Endothelial cell of umbilical vein (primary cell): Measurements from ENCODE around the gene MZB1. TPM values are rescaled to one million over a fixed set of nuclear protein-coding genes. Genes with fewer than 3 reads are reported as not detected.

Experiments
- BruUV-seq: library from RNA; stranded (reverse); fragments of 400-500 nt; replicated peaks from 2 replicates; lab custom pipeline; 2021; lab: Mats Ljungman, UMichigan
- CTCF ChIA-PET: fragments of 300-600, 350-600 bp; sonication (Branson Sonifier 250); formaldehyde crosslinking; loops from one replicate; lab custom pipeline; 2021; ENCODE audit warnings: antibody characterized with exemption, inconsistent platforms; lab: Charles Lee
- POLR2A ChIA-PET: fragments of 300-600, 350-600 bp; sonication (Branson Sonifier 250); formaldehyde crosslinking; loops from one replicate; lab custom pipeline; 2021; ENCODE audit warnings: antibody characterized with exemption, inconsistent platforms; lab: Charles Lee
- DNase-seq: peaks from one replicate; pipeline ENCODE4 v3.0.0-alpha.2; 2011; ENCODE audit warnings: low read depth, low spot score
- FAIRE-seq: peaks from 2 replicates; lab custom pipeline; 2011; peaks lifted over from hg19 to GRCh38; lab: Jason Lieb, UNC
- H2AFZ ChIP-seq: 2 replicates; pipeline ENCODE4 v1.6.0; 2012; ENCODE audit warnings: low read depth, low read length, control low read depth, inconsistent platforms
- H3K27ac ChIP-seq: 2 replicates; pipeline ENCODE4 v1.5.1; 2011; ENCODE audit warnings: low read depth, mild to moderate bottlenecking, control low read depth, low read length, moderate library complexity; ENCODE audit not compliant: insufficient read depth
- H3K27me3 ChIP-seq, 2 experiments: 2 replicates each; pipeline versions ENCODE4 v1.6.0 to v1.6.1; 2011; ENCODE audit warnings: low read length in 2 of 2, mixed read lengths in 1 of 2; ENCODE audit not compliant: control insufficient read depth in 2 of 2, insufficient read depth in 2 of 2
- H3K36me3 ChIP-seq, 2 experiments: 2 replicates in 1 of 2; 3 replicates in 1 of 2; pipeline ENCODE4 v1.5.1; 2011; ENCODE audit warnings: low read length in 2 of 2, mild to moderate bottlenecking in 1 of 2, moderate library complexity in 1 of 2; ENCODE audit not compliant: control insufficient read depth in 2 of 2, insufficient read depth in 2 of 2; ENCODE audit errors: extremely low read depth in 1 of 2
- H3K4me1 ChIP-seq: 3 replicates; pipeline ENCODE4 v1.5.1; 2011; ENCODE audit warnings: mild to moderate bottlenecking, low read length; ENCODE audit not compliant: control insufficient read depth, insufficient read depth; ENCODE audit errors: extremely low read depth
- H3K4me2 ChIP-seq: 2 replicates; pipeline ENCODE4 v1.6.1; 2011; ENCODE audit warnings: low read length, control low read depth, mixed read lengths; ENCODE audit not compliant: insufficient read depth
- H3K4me3 ChIP-seq, 3 experiments: fragments of 200-600 bp in 1 of 3; sonication (generic), shearing (Covaris generic) in 1 of 3; replicated peaks in 1 of 3; 2 replicates each; pipeline ENCODE4 v1.5.1; 2011 to 2016; ENCODE audit warnings: control low read depth in 3 of 3, low read length in 3 of 3, mild to moderate bottlenecking in 2 of 3, inconsistent platforms in 1 of 3, low read depth in 1 of 3, moderate library complexity in 1 of 3; ENCODE audit not compliant: insufficient read depth in 1 of 3
- H3K79me2 ChIP-seq: 2 replicates; pipeline ENCODE4 v1.6.0; 2012; ENCODE audit warnings: low read length, inconsistent platforms; ENCODE audit not compliant: control insufficient read depth, insufficient read depth
- H3K9ac ChIP-seq: replicated peaks from 2 replicates; pipeline ENCODE3; 2011; ENCODE audit warnings: low read length, control low read depth; ENCODE audit not compliant: insufficient read depth; ENCODE audit errors: extremely low read depth
- H3K9me1 ChIP-seq: replicated peaks from 3 replicates; pipeline ENCODE4 v1.6.0; 2011; ENCODE audit warnings: mild to moderate bottlenecking, low read length; ENCODE audit not compliant: control insufficient read depth, insufficient read depth; ENCODE audit errors: extremely low read depth
- H3K9me3 ChIP-seq: replicated peaks from 2 replicates; pipeline ENCODE4 v1.5.1; 2012; ENCODE audit warnings: low read length, inconsistent platforms; ENCODE audit not compliant: control insufficient read depth, insufficient read depth
- H4K20me1 ChIP-seq: replicated peaks from 2 replicates; pipeline ENCODE3; 2011; ENCODE audit warnings: mild to moderate bottlenecking, low read length; ENCODE audit not compliant: control insufficient read depth, insufficient read depth; ENCODE audit errors: extremely low read depth
- CTCF ChIP-seq, 2 donors: IDR thresholded peaks; 1 replicate in 1 of 2; 2 replicates in 1 of 2; pipeline ENCODE4 v1.5.1; 2011; ENCODE audit warnings: low read length in 2 of 2, mild to moderate bottlenecking in 2 of 2, moderate library complexity in 2 of 2, control low read depth in 1 of 2, inconsistent platforms in 1 of 2, low read depth in 1 of 2; ENCODE audit not compliant: insufficient read depth in 1 of 2; ENCODE audit errors: extremely low read depth in 1 of 2
- EZH2 ChIP-seq: IDR thresholded peaks from 2 replicates; pipeline ENCODE4 v1.6.1; 2012; ENCODE audit warnings: borderline replicate concordance, low read depth, mild to moderate bottlenecking, moderate library complexity, low read length, inconsistent platforms; ENCODE audit not compliant: severe bottlenecking
- FOS ChIP-seq: IDR thresholded peaks from 2 replicates; pipeline ENCODE4 v1.6.1; 2011; ENCODE audit warnings: mild to moderate bottlenecking, low read length, moderate library complexity, borderline replicate concordance; ENCODE audit not compliant: insufficient read depth
- GATA2 ChIP-seq: IDR thresholded peaks from 2 replicates; pipeline ENCODE4 v1.7.0; 2011; ENCODE audit warnings: low read depth, mild to moderate bottlenecking, moderate library complexity, mixed read lengths, low read length; ENCODE audit not compliant: insufficient read length, insufficient read depth
- JUN ChIP-seq: IDR thresholded peaks from 2 replicates; pipeline ENCODE4 v1.6.1; 2011; ENCODE audit warnings: borderline replicate concordance, low read depth; ENCODE audit not compliant: insufficient read length, insufficient read depth
- MAX ChIP-seq: IDR thresholded peaks from 2 replicates; pipeline ENCODE4 v1.6.1; 2011; ENCODE audit not compliant: insufficient read depth, insufficient read length
- MYC ChIP-seq: IDR thresholded peaks from one replicate; pipeline ENCODE4 v1.6.1; 2011; ENCODE audit warnings: mild to moderate bottlenecking, low read depth, low read length
- POLR2A ChIP-seq: IDR thresholded peaks from 2 replicates; pipeline ENCODE4 v1.6.1; 2012; ENCODE audit warnings: low read depth, mild to moderate bottlenecking, control low read depth, low read length
- POLR2AphosphoS5 ChIP-seq: IDR thresholded peaks from 2 replicates; pipeline ENCODE4 v1.6.1; 2012; ENCODE audit warnings: low read depth, mild to moderate bottlenecking, control low read depth, low read length, moderate library complexity; ENCODE audit not compliant: insufficient read depth
- dilution Hi-C: fragments of 300-500 bp; cut with MboI; formaldehyde crosslinking; loops from one replicate; pipeline ENCODE4 v1.15.0; 2019; ENCODE audit warnings: low sequenced_read_pairs; ENCODE audit not compliant: extremely low pct_ligation_motif_present
- intact Hi-C: fragments of 100-400 bp; cut with micrococcal nuclease; formaldehyde crosslinking; loops from one replicate; pipeline ENCODE4 v1.10.0; 2022
- polyA plus RNA-seq, 4 experiments: library from polyadenylated mRNA; depleted of rRNA in 3 of 4; stranded (reverse) in 3 of 4; unstranded in 1 of 4; fragments of >200 nt; gene quantifications; 2 replicates each; pipeline versions ENCODE4 v1.2.1 to v1.2.3, GENCODE V29; 2011 to 2012; ENCODE audit warnings: missing spikeins in 1 of 4
- total RNA-seq: library from RNA; stranded (reverse); gene quantifications from 2 replicates; pipeline ENCODE4 v1.2.3, GENCODE V29; 2021

Gene MZB1
- total and polyA plus RNA-seq, 2 donors (not counting 3 experiments of a cell fraction or from before 2014, with no cell fraction given) = not detected

DNA sequence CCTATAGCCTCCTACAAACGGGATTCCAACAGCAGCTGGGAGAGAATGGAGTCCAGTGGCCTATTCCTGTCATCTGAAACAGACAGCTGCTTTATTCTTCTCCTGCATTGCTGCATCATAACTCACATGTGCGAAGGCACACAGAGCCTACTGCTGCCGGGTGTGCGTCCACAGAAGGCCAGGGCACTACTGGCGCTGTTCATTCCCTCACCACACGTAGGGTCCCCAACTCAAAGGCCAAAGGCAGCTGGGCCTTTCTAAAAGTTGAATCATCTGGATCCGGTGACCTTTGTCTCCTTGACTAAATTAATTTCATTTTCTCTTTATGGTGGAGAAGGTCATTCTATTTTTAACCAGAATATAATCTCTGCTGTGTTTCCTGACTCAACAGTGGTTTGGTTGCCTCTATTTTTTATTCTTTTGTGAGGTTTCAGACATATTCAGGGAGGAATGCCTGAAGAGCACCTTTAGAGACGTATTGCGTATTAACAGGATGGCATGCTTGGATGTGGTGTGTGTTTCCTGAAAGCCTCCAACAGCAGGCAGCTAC lies 24.9 kb upstream of the MZB1 start:
- Histone ChIP-seq H3K27me3 (no peaks in the 10 kb centered on the region), H3K27ac (no peak overlapping the region), H3K4me3 (no peak overlapping the region), H3K9ac (no peak overlapping the region), H3K9me3 (no peaks in the 10 kb centered on the region), H3K79me2 (no peaks in the 10 kb centered on the region), H4K20me1 (no peaks in the 10 kb centered on the region), H3K36me3 (peaks cover 5 to 10% of the 10 kb centered on the region in 2 experiments), H3K9me1 (no peaks in the 10 kb centered on the region), H2AFZ (no peak overlapping the region), H3K4me2 (no peak overlapping the region), H3K4me1 (peaks cover 21% of the 10 kb centered on the region)
- no peak for DNase-seq
- no peak for FAIRE-seq
- no TSS peak for BruUV-seq
- TF ChIP-seq MYC = no peak
- no peak for TF ChIP-seq POLR2AphosphoS5
- TF ChIP-seq POLR2A = no peak
- TF ChIP-seq EZH2 = no peak
- TF ChIP-seq GATA2 = no peak
- no peak for TF ChIP-seq MAX
- no peak for TF ChIP-seq CTCF (IDR thresholded peaks at IDR 0.05; ENCODE audit: extremely low read depth in 1 of 2, insufficient read depth in 1 of 2, low read depth in 1 of 2, low read length in 2 of 2)
- TF ChIP-seq FOS = no peak
- no peak for TF ChIP-seq JUN
- intact Hi-C loops (no loop called here), dilution Hi-C loops (loop anchor here (10.0 kb wide), 1 partner anchor 110 kb away; no protein-coding TSS in a partner anchor)
- ChIA-PET POLR2A (no interaction called here), CTCF (interaction anchor here (1.1 to 1.7 kb wide), 2 partner anchors 8 kb away, joined by 3 to 4 read pairs; no protein-coding TSS in a partner anchor)
